Stomach (tissue), 4 donors: Measurements from ENCODE around the gene SECISBP2.

Experiments used
- CTCF ChIP-seq, 7 experiments: fragments of 450-650 bp in 4 of 7; fragments of 200-600 bp in 3 of 7; sonication (generic) in 3 of 7; IDR thresholded peaks; one replicate each; pipeline ENCODE4 v1.5.1; 2016 to 2019; ENCODE audit warnings: antibody characterized with exemption in 7 of 7, control low read depth in 2 of 7, mild to moderate bottlenecking in 1 of 7
- EP300 ChIP-seq: sonication (generic); formaldehyde crosslinking; IDR thresholded peaks from one replicate; pipeline ENCODE4 v1.6.1; 2017; ENCODE audit warnings: antibody characterized with exemption
- POLR2A ChIP-seq, 4 donors: fragments of 450-650 bp; IDR thresholded peaks; one replicate each; pipeline ENCODE4 v1.6.1; 2016; ENCODE audit warnings: antibody characterized with exemption in 4 of 4, control low read depth in 2 of 4, mild to moderate bottlenecking in 1 of 4, moderate library complexity in 1 of 4
- POLR2AphosphoS5 ChIP-seq, 3 donors: sonication (generic); formaldehyde crosslinking; IDR thresholded peaks; one replicate each; pipeline ENCODE4 v1.6.1; 2016; ENCODE audit warnings: antibody characterized with exemption in 3 of 3

GRCh38 chr9:89374176-89374575, 55.9 kb downstream of the SECISBP2 start:
- TF ChIP-seq CTCF (IDR thresholded peaks at IDR 0.05) (no peak), POLR2AphosphoS5 (IDR thresholded peaks at IDR 0.05) (no peak), POLR2A (IDR thresholded peaks at IDR 0.05) (no peak), EP300 (no peak)
